Measurements from ENCODE around the gene SELENOO.

DNA sequence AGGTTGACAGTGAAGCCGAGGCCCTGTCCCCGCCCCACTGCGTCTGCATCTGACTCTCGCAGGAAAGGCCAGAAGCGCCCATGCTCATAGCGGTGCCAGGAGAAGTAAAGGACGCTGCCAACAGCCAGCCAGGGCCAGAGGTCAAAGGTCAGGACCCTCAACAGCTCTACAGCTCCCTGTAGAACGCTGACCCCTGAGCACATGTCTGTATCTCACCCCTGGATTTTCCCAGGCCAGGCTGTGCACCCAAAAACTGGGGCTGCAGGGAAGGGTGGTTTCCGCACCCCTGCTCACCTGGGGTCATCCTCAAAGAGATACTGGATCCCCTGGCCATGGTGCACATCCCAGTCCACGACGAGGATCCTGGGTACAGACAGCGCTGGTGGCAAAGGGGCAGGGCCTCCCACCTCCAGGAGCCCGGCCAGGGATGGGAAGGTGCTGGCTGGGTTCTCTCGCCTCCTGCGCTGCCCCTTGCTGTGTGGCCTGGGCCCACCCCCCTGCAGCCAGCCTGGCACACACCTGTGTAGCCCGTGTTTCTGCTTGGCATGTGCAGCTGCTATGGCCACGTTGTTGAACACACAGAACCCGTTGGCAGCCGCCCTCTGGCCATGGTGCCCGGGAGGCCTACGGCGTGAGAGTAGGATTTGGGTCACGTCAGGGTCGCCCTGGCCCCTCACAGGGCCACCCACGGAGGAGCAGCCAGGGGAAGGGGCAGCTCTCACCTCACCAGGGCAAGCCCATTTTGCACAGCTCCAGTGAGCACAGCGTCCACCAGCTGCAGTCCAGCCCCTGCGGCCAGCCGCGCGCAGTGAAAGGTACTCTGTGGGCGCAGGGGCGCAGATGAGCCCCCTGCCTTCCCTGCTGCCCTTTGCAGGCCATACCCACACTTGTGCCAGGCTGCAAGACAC lies 48.8 kb downstream of the SELENOO start:
- TF ChIP-seq EP300 (IDR thresholded peaks at IDR 0.05; ENCODE audit: borderline replicate concordance in 1 of 2, low read depth in 1 of 2, low read length in 1 of 2) (no peak), POLR2AphosphoS5 (IDR thresholded peaks at IDR 0.05; ENCODE audit: low read depth, low read length) (no peak), SIN3A (IDR thresholded peaks at IDR 0.05; ENCODE audit: borderline replicate concordance, low read depth, low read length) (no peak), YY1 (IDR thresholded peaks at IDR 0.05; ENCODE audit: low read depth) (no peak), EZH2phosphoT487 (IDR thresholded peaks at IDR 0.05; ENCODE audit: borderline replicate concordance, low read depth) (no peak), SMC3 (IDR thresholded peaks at IDR 0.05; ENCODE audit: low read depth, low read length) (no peak), PBX3 (IDR thresholded peaks at IDR 0.05) (no peak), RXRA (IDR thresholded peaks at IDR 0.05; ENCODE audit: borderline replicate concordance, low read depth) (no peak)
- TF ChIP-seq, protein P1, sequence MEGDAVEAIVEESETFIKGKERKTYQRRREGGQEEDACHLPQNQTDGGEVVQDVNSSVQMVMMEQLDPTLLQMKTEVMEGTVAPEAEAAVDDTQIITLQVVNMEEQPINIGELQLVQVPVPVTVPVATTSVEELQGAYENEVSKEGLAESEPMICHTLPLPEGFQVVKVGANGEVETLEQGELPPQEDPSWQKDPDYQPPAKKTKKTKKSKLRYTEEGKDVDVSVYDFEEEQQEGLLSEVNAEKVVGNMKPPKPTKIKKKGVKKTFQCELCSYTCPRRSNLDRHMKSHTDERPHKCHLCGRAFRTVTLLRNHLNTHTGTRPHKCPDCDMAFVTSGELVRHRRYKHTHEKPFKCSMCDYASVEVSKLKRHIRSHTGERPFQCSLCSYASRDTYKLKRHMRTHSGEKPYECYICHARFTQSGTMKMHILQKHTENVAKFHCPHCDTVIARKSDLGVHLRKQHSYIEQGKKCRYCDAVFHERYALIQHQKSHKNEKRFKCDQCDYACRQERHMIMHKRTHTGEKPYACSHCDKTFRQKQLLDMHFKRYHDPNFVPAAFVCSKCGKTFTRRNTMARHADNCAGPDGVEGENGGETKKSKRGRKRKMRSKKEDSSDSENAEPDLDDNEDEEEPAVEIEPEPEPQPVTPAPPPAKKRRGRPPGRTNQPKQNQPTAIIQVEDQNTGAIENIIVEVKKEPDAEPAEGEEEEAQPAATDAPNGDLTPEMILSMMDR (IDR thresholded peaks at IDR 0.05), result no peak
